IMR-90 (cell line): ENCODE measurements around the gene EBF4. TPM values are rescaled to one million over a fixed set of nuclear protein-coding genes. Genes with fewer than 3 reads are reported as not detected.

Source experiments
- ATAC-seq: fragments of 200-7000 bp; cut with Tn5 transposase; 2 replicates; pipeline ENCODE4 v1.9.1; 2020; ENCODE audit warnings: low read depth, mild to moderate bottlenecking, moderate library complexity
- BruUV-seq: library from RNA; stranded (reverse); fragments of 400-500 nt; replicated peaks from 2 replicates; lab custom pipeline; 2021; lab: Mats Ljungman, UMichigan
- CTCF ChIA-PET: fragments of 300-600 bp; formaldehyde crosslinking; extraction: SDS; loops from one replicate; lab custom pipeline; 2021; ENCODE audit warnings: antibody characterized with exemption; lab: Yijun Ruan, JAX
- POLR2A ChIA-PET: fragments of 300-600 bp; sonication (Branson Sonifier 250); formaldehyde crosslinking; loops from one replicate; lab custom pipeline; 2022; ENCODE audit warnings: antibody characterized with exemption; ENCODE audit not compliant: unreplicated experiment; lab: Charles Lee
- DNase-seq: peaks from one replicate; pipeline ENCODE4 v3.0.0; 2013
- H2AFZ ChIP-seq: replicated peaks from 2 replicates; pipeline ENCODE3; 2013; ENCODE audit warnings: low read length, mild to moderate bottlenecking; ENCODE audit not compliant: poor library complexity
- H2AK5ac ChIP-seq: 2 replicates; pipeline ENCODE4 v1.6.1; 2013; ENCODE audit warnings: low read depth, low read length, inconsistent platforms
- H2AK9ac ChIP-seq: replicated peaks from 2 replicates; pipeline ENCODE3; 2013; ENCODE audit warnings: mild to moderate bottlenecking, low read depth, low read length, moderate library complexity; ENCODE audit not compliant: poor library complexity
- H2BK120ac ChIP-seq: 2 replicates; pipeline ENCODE4 v1.6.1; 2013; ENCODE audit warnings: low read depth, low read length, inconsistent platforms
- H2BK15ac ChIP-seq: 3 replicates; pipeline ENCODE4 v1.6.1; 2013; ENCODE audit warnings: low read depth, low read length, inconsistent platforms
- H2BK20ac ChIP-seq: 2 replicates; pipeline ENCODE4 v1.6.1; 2013; ENCODE audit warnings: low read depth, mild to moderate bottlenecking, inconsistent platforms, low read length, moderate library complexity
- H2BK5ac ChIP-seq: 2 replicates; pipeline ENCODE4 v1.6.1; 2013; ENCODE audit warnings: mild to moderate bottlenecking, low read depth, low read length, inconsistent platforms; ENCODE audit not compliant: poor library complexity, severe bottlenecking
- H3K14ac ChIP-seq: replicated peaks from 2 replicates; pipeline ENCODE4 v1.6.1; 2013; ENCODE audit warnings: low read depth, low read length, inconsistent platforms
- H3K18ac ChIP-seq: 2 replicates; pipeline ENCODE4 v1.6.1; 2013; ENCODE audit warnings: low read depth, low read length, control low read depth
- H3K23ac ChIP-seq: 2 replicates; pipeline ENCODE4 v1.6.1; 2013; ENCODE audit warnings: low read depth, low read length, inconsistent platforms
- H3K27ac ChIP-seq: 2 replicates; pipeline ENCODE4 v1.5.1; 2013; ENCODE audit warnings: mild to moderate bottlenecking, control low read depth, low read length; ENCODE audit not compliant: insufficient read depth
- H3K27me3 ChIP-seq: 2 replicates; pipeline ENCODE4 v1.6.1; 2013; ENCODE audit warnings: low read length; ENCODE audit not compliant: control insufficient read depth, insufficient read depth
- H3K36me3 ChIP-seq: 2 replicates; pipeline ENCODE4 v1.6.1; 2013; ENCODE audit warnings: low read length, mixed read lengths; ENCODE audit not compliant: control insufficient read depth, insufficient read depth
- H3K4ac ChIP-seq: 2 replicates; pipeline ENCODE4 v1.6.1; 2013; ENCODE audit warnings: low read depth, low read length, inconsistent platforms
- H3K4me1 ChIP-seq: 2 replicates; pipeline ENCODE4 v1.6.1; 2013; ENCODE audit warnings: low read length, mixed read lengths; ENCODE audit not compliant: control insufficient read depth, insufficient read depth
- H3K4me2 ChIP-seq: 2 replicates; pipeline ENCODE4 v1.6.1; 2013; ENCODE audit warnings: low read depth, mild to moderate bottlenecking, control low read depth, low read length, moderate library complexity
- H3K4me3 ChIP-seq: 2 replicates; pipeline ENCODE4 v1.5.1; 2013; ENCODE audit warnings: low read depth, mild to moderate bottlenecking, control low read depth, low read length, moderate library complexity; ENCODE audit not compliant: insufficient read depth
- H3K56ac ChIP-seq: 2 replicates; pipeline ENCODE4 v1.6.1; 2013; ENCODE audit warnings: low read length, inconsistent platforms; ENCODE audit not compliant: insufficient read depth; ENCODE audit errors: extremely low read depth
- H3K79me1 ChIP-seq, 2 experiments: 2 replicates each; pipeline ENCODE4 v1.6.1; 2013; ENCODE audit warnings: low read length in 2 of 2, inconsistent platforms in 1 of 2, low read depth in 1 of 2
- H3K9ac ChIP-seq: 2 replicates; pipeline ENCODE4 v1.6.1; 2013; ENCODE audit warnings: low read depth, low read length, control low read depth
- H3K9me1 ChIP-seq: 2 replicates; pipeline ENCODE4 v1.6.1; 2013; ENCODE audit warnings: low read length, inconsistent platforms; ENCODE audit not compliant: insufficient read depth
- H3K9me3 ChIP-seq: 2 replicates; pipeline ENCODE4 v1.6.1; 2013; ENCODE audit warnings: low read length; ENCODE audit not compliant: control insufficient read depth, insufficient read depth
- H4K20me1 ChIP-seq: 2 replicates; pipeline ENCODE4 v1.6.1; 2013; ENCODE audit warnings: low read length, inconsistent platforms; ENCODE audit not compliant: insufficient read depth
- H4K5ac ChIP-seq: 2 replicates; pipeline ENCODE4 v1.6.1; 2013; ENCODE audit warnings: mild to moderate bottlenecking, low read depth, low read length, control low read depth
- H4K8ac ChIP-seq, 2 experiments: 2 replicates each; pipeline ENCODE4 v1.6.1; 2013; ENCODE audit warnings: low read depth in 2 of 2, low read length in 2 of 2, control low read depth in 1 of 2, inconsistent platforms in 1 of 2
- H4K91ac ChIP-seq: 2 replicates; pipeline ENCODE4 v1.6.1; 2013; ENCODE audit warnings: low read depth, low read length, inconsistent platforms; ENCODE audit not compliant: insufficient read depth
- CHD1 ChIP-seq: IDR thresholded peaks from 2 replicates; pipeline ENCODE4 v1.6.1; 2012; ENCODE audit warnings: low read depth, low read length, improper control_type of control experiment
- FOS ChIP-seq: fragments of 150-350 bp; IDR thresholded peaks from 2 replicates; pipeline ENCODE4 v1.6.1; 2016; ENCODE audit warnings: low read depth, low read length
- MAFK ChIP-seq: IDR thresholded peaks from 2 replicates; pipeline ENCODE4 v1.6.1; 2012; ENCODE audit warnings: low read depth, low read length, improper control_type of control experiment
- MAZ ChIP-seq: IDR thresholded peaks from 2 replicates; pipeline ENCODE4 v1.6.1; 2012; ENCODE audit warnings: low read depth, mild to moderate bottlenecking, low read length, improper control_type of control experiment, moderate library complexity, borderline replicate concordance
- NFE2L2 ChIP-seq: fragments of 150-350 bp; IDR thresholded peaks from 2 replicates; pipeline ENCODE4 v1.6.1; 2016; ENCODE audit warnings: low read depth, mild to moderate bottlenecking, low read length
- POLR2A ChIP-seq: IDR thresholded peaks from 2 replicates; pipeline ENCODE4 v1.6.1; 2012; ENCODE audit warnings: mild to moderate bottlenecking, low read depth, low read length
- RCOR1 ChIP-seq: IDR thresholded peaks from 2 replicates; pipeline ENCODE4 v1.6.1; 2012; ENCODE audit warnings: mild to moderate bottlenecking, low read length, improper control_type of control experiment; ENCODE audit not compliant: insufficient replicate concordance
- SMC3 ChIP-seq: fragments of 150-350 bp; IDR thresholded peaks from 2 replicates; pipeline ENCODE4 v1.6.1; 2016; ENCODE audit warnings: low read depth, mild to moderate bottlenecking, antibody characterized with exemption, low read length, moderate library complexity
- WGBS, 2 experiments: methylation state at CpG; one replicate each; pipeline versions ENCODE4 v1.1.5 to v1.1.7; 2013; ENCODE audit warnings: missing lambda C conversion rate in 2 of 2; ENCODE audit not compliant: insufficient read length in 1 of 2; ENCODE audit errors: extremely low coverage in 2 of 2; 5-methylcytosine and 5-hydroxymethylcytosine counted together
- dilution Hi-C: fragments of 300-500 bp; cut with HindIII; formaldehyde crosslinking; loops from one replicate; pipeline ENCODE4 v1.14.3; 2018; ENCODE audit warnings: low sequenced_read_pairs; ENCODE audit not compliant: unreplicated experiment
- in situ Hi-C: fragments of 300-500 bp; cut with MboI; formaldehyde crosslinking; loops from 3 replicates; pipeline ENCODE4 v1.14.3; 2019; ENCODE audit warnings: low sequenced_read_pairs, inconsistent platforms, mixed read lengths
- intact Hi-C: fragments of 100-400 bp; cut with micrococcal nuclease; formaldehyde crosslinking; loops from 2 replicates; pipeline ENCODE4 v1.10.0; 2022
- polyA plus RNA-seq, 3 experiments: library from polyadenylated mRNA; depleted of rRNA; stranded (reverse); fragments of >200 nt; gene quantifications; 2 replicates each; pipeline ENCODE4 v1.2.3, GENCODE V29; 2012; ENCODE audit warnings: low replicate concordance in 1 of 3
- total RNA-seq: library from RNA; depleted of rRNA; stranded (reverse); fragments of >200 nt; gene quantifications from 2 replicates; pipeline ENCODE4 v1.2.3, GENCODE V29; 2012
- TF ChIP-seq, protein P1 (sequence below): conservative IDR thresholded peaks from 2 replicates; pipeline ENCODE4 v1.5.1; 2012; ENCODE audit warnings: mild to moderate bottlenecking, low read depth, low read length, improper control_type of control experiment

Gene EBF4
- total and polyA plus RNA-seq, 2 of the 4 experiments (the other 2 are of a cell fraction) = 0.18 to 1.1 TPM

GRCh38 chr20:2663887-2664719 lies 28.5 kb upstream of the EBF4 start, which contains the start of gene IDH3B (continued):
- no peak for TF ChIP-seq SMC3
- peak; percentile 61; the same call in 1 of the 2 replicates for TF ChIP-seq MAZ
- no peak for TF ChIP-seq CHD1

GRCh38 chr20:2671977-2672376 lies 20.6 kb upstream of the EBF4 start:
- H3K4ac ChIP-seq = no peak overlapping the region
- no peak overlapping the region for H3K4me3 ChIP-seq
- no peaks in the 10 kb centered on the region for H4K20me1 ChIP-seq
- H2AK5ac ChIP-seq = no peak overlapping the region
- intact Hi-C loops (no loop called here), in situ Hi-C loops (no loop called here), dilution Hi-C loops (no loop called here)
- no peaks in the 10 kb centered on the region for H3K79me1 ChIP-seq
- H3K36me3 ChIP-seq = no peaks in the 10 kb centered on the region
- no peaks in the 10 kb centered on the region for H3K9me1 ChIP-seq
- ChIA-PET CTCF (no interaction called here), POLR2A (no interaction called here)
- no peak overlapping the region for H2BK5ac ChIP-seq
- no peak overlapping the region for H3K14ac ChIP-seq
- H4K5ac ChIP-seq = no peak overlapping the region
- no peak overlapping the region for H2BK120ac ChIP-seq
- no peak overlapping the region for H2BK15ac ChIP-seq
- no peaks in the 10 kb centered on the region for H3K4me1 ChIP-seq
- ATAC-seq (no peak), DNase-seq (no peak)
- no peak overlapping the region for H4K91ac ChIP-seq
- no peak overlapping the region for H2AK9ac ChIP-seq
- H3K56ac ChIP-seq = no peak overlapping the region
- H3K18ac ChIP-seq = no peak overlapping the region
- TF ChIP-seq NFE2L2 (no peak), CHD1 (no peak), MAFK (no peak), RCOR1 (no peak), POLR2A (no peak), FOS (no peak)
- TF ChIP-seq, protein P1, sequence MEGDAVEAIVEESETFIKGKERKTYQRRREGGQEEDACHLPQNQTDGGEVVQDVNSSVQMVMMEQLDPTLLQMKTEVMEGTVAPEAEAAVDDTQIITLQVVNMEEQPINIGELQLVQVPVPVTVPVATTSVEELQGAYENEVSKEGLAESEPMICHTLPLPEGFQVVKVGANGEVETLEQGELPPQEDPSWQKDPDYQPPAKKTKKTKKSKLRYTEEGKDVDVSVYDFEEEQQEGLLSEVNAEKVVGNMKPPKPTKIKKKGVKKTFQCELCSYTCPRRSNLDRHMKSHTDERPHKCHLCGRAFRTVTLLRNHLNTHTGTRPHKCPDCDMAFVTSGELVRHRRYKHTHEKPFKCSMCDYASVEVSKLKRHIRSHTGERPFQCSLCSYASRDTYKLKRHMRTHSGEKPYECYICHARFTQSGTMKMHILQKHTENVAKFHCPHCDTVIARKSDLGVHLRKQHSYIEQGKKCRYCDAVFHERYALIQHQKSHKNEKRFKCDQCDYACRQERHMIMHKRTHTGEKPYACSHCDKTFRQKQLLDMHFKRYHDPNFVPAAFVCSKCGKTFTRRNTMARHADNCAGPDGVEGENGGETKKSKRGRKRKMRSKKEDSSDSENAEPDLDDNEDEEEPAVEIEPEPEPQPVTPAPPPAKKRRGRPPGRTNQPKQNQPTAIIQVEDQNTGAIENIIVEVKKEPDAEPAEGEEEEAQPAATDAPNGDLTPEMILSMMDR = 0 out of 2 replicates have a peak, but pooled peaks have one; percentile 12
- peaks cover 21% of the 10 kb centered on the region for H3K27me3 ChIP-seq
- H3K4me2 ChIP-seq = no peak overlapping the region
- no peak overlapping the region for H3K9ac ChIP-seq
- 0% methylated on average over 1 of the region's 4 CpGs; no CpG with 5 or more reads in 1 of the 2 experiments for WGBS, 2 experiments
- H3K23ac ChIP-seq = no peak overlapping the region; the same call in 1 of the 2 replicates
- H3K27ac ChIP-seq = no peak overlapping the region
- no peaks in the 10 kb centered on the region for H3K9me3 ChIP-seq
- no peak overlapping the region for H2BK20ac ChIP-seq
- H2AFZ ChIP-seq = no peak overlapping the region
- H4K8ac ChIP-seq = no peak overlapping the region
- BruUV-seq = no TSS peak
